WTC11 (cell line): ENCODE results near the gene PSMG1. TPM values are rescaled to one million over a fixed set of nuclear protein-coding genes. Genes with fewer than 3 reads are reported as not detected.

Source experiments
- ATAC-seq: fragments of 200-7000 bp; cut with Tn5 transposase; 2 replicates; pipeline ENCODE4 v1.10.0; 2021; ENCODE audit warnings: mild to moderate bottlenecking, moderate library complexity
- CTCF ChIA-PET: fragments of 300-600 bp; sonication (Branson Sonifier 250); formaldehyde crosslinking; loops from one replicate; lab custom pipeline; 2021; ENCODE audit warnings: antibody characterized with exemption; lab: Charles Lee
- POLR2A ChIA-PET: fragments of 350-600 bp; sonication (Branson Sonifier 250); formaldehyde crosslinking; loops from one replicate; lab custom pipeline; 2021; ENCODE audit warnings: antibody characterized with exemption; lab: Charles Lee
- DNase-seq: peaks from one replicate; pipeline ENCODE4 v3.0.0; 2021; ENCODE audit warnings: low spot score
- H3K27ac Mint-ChIP-seq: 2 replicates; pipeline ENCODE4 v1.8.0; 2021; ENCODE audit warnings: mixed read lengths
- H3K27me3 Mint-ChIP-seq: 2 replicates; pipeline ENCODE4 v1.8.0; 2021; ENCODE audit warnings: low read depth, mild to moderate bottlenecking, moderate library complexity, mixed read lengths
- H3K36me3 Mint-ChIP-seq: 2 replicates; pipeline ENCODE4 v1.8.0; 2021; ENCODE audit warnings: mixed read lengths
- H3K4me1 Mint-ChIP-seq: 2 replicates; pipeline ENCODE4 v1.8.0; 2022; ENCODE audit warnings: mixed read lengths
- H3K4me3 Mint-ChIP-seq: 2 replicates; pipeline ENCODE4 v1.8.0; 2021; ENCODE audit warnings: mild to moderate bottlenecking, moderate library complexity, mixed read lengths
- H3K9me3 Mint-ChIP-seq: 2 replicates; pipeline ENCODE4 v1.8.0; 2021; ENCODE audit warnings: mixed read lengths
- ARID4B ChIP-seq: sonication (generic); formaldehyde crosslinking; IDR thresholded peaks from 2 replicates; pipeline ENCODE4 v1.8.0; 2023; ENCODE audit warnings: missing genetic modification reagents, mild to moderate bottlenecking, borderline replicate concordance
- ATF3 ChIP-seq: sonication (generic); formaldehyde crosslinking; conservative IDR thresholded peaks from 2 replicates; pipeline ENCODE4 v1.8.1; 2022; ENCODE audit warnings: mild to moderate bottlenecking, missing genetic modification reagents
- ATF6 ChIP-seq: sonication (generic); formaldehyde crosslinking; IDR thresholded peaks from 2 replicates; pipeline ENCODE4 v1.8.1; 2023; ENCODE audit warnings: mild to moderate bottlenecking, missing genetic modification reagents
- CREB1 ChIP-seq: sonication (generic); formaldehyde crosslinking; IDR thresholded peaks from 2 replicates; pipeline ENCODE4 v1.8.0; 2023; ENCODE audit warnings: mild to moderate bottlenecking, missing genetic modification reagents
- ELF4 ChIP-seq: sonication (generic); formaldehyde crosslinking; IDR thresholded peaks from 2 replicates; pipeline ENCODE4 v1.8.1; 2022; ENCODE audit warnings: low read depth, mild to moderate bottlenecking, moderate library complexity, missing genetic modification reagents
- FOXP4 ChIP-seq: sonication (generic); formaldehyde crosslinking; IDR thresholded peaks from 2 replicates; pipeline ENCODE4 v1.8.0; 2022; ENCODE audit warnings: mild to moderate bottlenecking, missing genetic modification reagents
- GTF2I ChIP-seq: fragments of 250-450 bp; sonication (Bioruptor Pico); conservative IDR thresholded peaks from 2 replicates; pipeline ENCODE4 v1.4.0; 2021; ENCODE audit warnings: mild to moderate bottlenecking
- IRF1 ChIP-seq: sonication (generic); formaldehyde crosslinking; IDR thresholded peaks from 2 replicates; pipeline ENCODE4 v1.8.0; 2023; ENCODE audit warnings: missing genetic modification reagents
- MLX ChIP-seq: sonication (generic); formaldehyde crosslinking; IDR thresholded peaks from 2 replicates; pipeline ENCODE4 v1.8.1; 2023; ENCODE audit warnings: mild to moderate bottlenecking, missing genetic modification reagents, moderate library complexity
- NFATC4 ChIP-seq: fragments of 250-450 bp; sonication (Bioruptor Pico); IDR thresholded peaks from 2 replicates; pipeline ENCODE4 v1.9.0; 2021; ENCODE audit warnings: mild to moderate bottlenecking
- OVOL2 ChIP-seq: fragments of 250-450 bp; sonication (Bioruptor Pico); IDR thresholded peaks from 2 replicates; pipeline ENCODE4 v1.9.0; 2021; ENCODE audit warnings: mild to moderate bottlenecking, borderline replicate concordance
- USF2 ChIP-seq: sonication (generic); formaldehyde crosslinking; IDR thresholded peaks from 2 replicates; pipeline ENCODE4 v1.8.1; 2023; ENCODE audit warnings: mild to moderate bottlenecking, missing genetic modification reagents, moderate library complexity
- ZNF425 ChIP-seq: fragments of 250-450 bp; sonication (Bioruptor Pico); conservative IDR thresholded peaks from 2 replicates; pipeline ENCODE4 v1.9.0; 2021; ENCODE audit warnings: mild to moderate bottlenecking
- ZNF532 ChIP-seq: fragments of 250-450 bp; sonication (Bioruptor Pico); IDR thresholded peaks from 2 replicates; pipeline ENCODE4 v1.9.0; 2021; ENCODE audit warnings: mild to moderate bottlenecking, borderline replicate concordance
- total RNA-seq: library from RNA; stranded (reverse); gene quantifications from 3 replicates; pipeline ENCODE4 v1.2.3, GENCODE V29; 2021

Gene PSMG1
- total RNA-seq, 1 experiment from 2014 or later, result 70.4 TPM

GRCh38 chr21:39217356-39218081 lies 34.3 kb upstream of the PSMG1 start:
- DNase-seq (no peak), ATAC-seq (no peak)
- H3K9me3 Mint-ChIP-seq, result no peaks in the 10 kb centered on the region
- H3K36me3 Mint-ChIP-seq, result peaks cover 38% of the 10 kb centered on the region
- POLR2A ChIA-PET, result no interaction called here
- no peaks in the 10 kb centered on the region for H3K4me1 Mint-ChIP-seq
- H3K4me3 Mint-ChIP-seq, result no peak overlapping the region
- H3K27ac Mint-ChIP-seq, result no peak overlapping the region
- no peak for TF ChIP-seq NFATC4 (CRISPR knock-in tag)
- no peak for TF ChIP-seq FOXP4 (CRISPR knock-in tag)
- TF ChIP-seq ARID4B (CRISPR knock-in tag), result no peak
- TF ChIP-seq IRF1 (CRISPR knock-in tag), result no peak
- TF ChIP-seq MLX (CRISPR knock-in tag), result no peak
- no peak for TF ChIP-seq ZNF425 (CRISPR knock-in tag)
- no peak for TF ChIP-seq GTF2I
- no peak for TF ChIP-seq OVOL2 (CRISPR knock-in tag)
- TF ChIP-seq CREB1 (CRISPR knock-in tag), result no peak
- TF ChIP-seq ZNF532 (CRISPR knock-in tag), result no peak
- no peak for TF ChIP-seq ATF3 (CRISPR knock-in tag)
- TF ChIP-seq ATF6, result no peak
- TF ChIP-seq ELF4, result no peak
- TF ChIP-seq USF2 (CRISPR knock-in tag), result no peak
- CTCF ChIA-PET, result interaction anchor here (0.7 kb wide), 1 partner anchor 224 kb away, joined by 3 read pairs; no protein-coding TSS in a partner anchor
- no peaks in the 10 kb centered on the region for H3K27me3 Mint-ChIP-seq
